ENCODE measurements around the gene USP24.

The USP24 gene

DNA sequence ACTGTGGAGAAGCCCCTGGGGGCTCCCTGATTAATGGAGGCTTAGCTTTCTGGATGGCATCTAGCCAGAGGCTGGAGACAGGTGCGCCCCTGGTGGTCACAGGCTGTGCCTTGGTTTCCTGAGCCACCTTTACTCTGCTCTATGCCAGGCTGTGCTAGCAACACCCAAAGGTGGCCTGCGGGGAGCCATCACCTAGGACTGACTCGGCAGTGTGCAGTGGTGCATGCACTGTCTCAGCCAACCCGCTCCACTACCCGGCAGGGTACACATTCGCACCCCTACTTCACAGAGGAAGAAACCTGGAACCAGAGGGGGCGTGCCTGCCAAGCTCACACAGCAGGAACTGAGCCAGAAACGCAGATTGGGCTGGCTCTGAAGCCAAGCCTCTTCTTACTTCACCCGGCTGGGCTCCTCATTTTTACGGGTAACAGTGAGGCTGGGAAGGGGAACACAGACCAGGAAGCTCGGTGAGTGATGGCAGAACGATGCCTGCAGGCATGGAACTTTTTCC, 151.0 kb downstream of the USP24 start:
- TF ChIP-seq, protein P1, sequence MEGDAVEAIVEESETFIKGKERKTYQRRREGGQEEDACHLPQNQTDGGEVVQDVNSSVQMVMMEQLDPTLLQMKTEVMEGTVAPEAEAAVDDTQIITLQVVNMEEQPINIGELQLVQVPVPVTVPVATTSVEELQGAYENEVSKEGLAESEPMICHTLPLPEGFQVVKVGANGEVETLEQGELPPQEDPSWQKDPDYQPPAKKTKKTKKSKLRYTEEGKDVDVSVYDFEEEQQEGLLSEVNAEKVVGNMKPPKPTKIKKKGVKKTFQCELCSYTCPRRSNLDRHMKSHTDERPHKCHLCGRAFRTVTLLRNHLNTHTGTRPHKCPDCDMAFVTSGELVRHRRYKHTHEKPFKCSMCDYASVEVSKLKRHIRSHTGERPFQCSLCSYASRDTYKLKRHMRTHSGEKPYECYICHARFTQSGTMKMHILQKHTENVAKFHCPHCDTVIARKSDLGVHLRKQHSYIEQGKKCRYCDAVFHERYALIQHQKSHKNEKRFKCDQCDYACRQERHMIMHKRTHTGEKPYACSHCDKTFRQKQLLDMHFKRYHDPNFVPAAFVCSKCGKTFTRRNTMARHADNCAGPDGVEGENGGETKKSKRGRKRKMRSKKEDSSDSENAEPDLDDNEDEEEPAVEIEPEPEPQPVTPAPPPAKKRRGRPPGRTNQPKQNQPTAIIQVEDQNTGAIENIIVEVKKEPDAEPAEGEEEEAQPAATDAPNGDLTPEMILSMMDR (IDR thresholded peaks at IDR 0.05), result 0 out of 2 replicates have a peak, but pooled peaks have one; percentile 24

DNA sequence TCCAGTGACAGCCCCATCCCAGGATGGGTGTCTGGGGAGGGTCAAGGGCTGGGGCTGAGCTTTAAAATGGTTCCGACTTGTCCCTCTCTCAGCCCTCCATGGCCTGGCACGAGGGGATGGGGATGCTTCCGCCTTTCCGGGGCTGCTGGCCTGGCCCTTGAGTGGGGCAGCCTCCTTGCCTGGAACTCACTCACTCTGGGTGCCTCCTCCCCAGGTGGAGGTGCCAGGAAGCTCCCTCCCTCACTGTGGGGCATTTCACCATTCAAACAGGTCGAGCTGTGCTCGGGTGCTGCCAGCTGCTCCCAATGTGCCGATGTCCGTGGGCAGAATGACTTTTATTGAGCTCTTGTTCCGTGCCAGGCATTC, 151.6 kb downstream of the USP24 start:
- TF ChIP-seq, protein P1 (IDR thresholded peaks at IDR 0.05), result no peak

DNA sequence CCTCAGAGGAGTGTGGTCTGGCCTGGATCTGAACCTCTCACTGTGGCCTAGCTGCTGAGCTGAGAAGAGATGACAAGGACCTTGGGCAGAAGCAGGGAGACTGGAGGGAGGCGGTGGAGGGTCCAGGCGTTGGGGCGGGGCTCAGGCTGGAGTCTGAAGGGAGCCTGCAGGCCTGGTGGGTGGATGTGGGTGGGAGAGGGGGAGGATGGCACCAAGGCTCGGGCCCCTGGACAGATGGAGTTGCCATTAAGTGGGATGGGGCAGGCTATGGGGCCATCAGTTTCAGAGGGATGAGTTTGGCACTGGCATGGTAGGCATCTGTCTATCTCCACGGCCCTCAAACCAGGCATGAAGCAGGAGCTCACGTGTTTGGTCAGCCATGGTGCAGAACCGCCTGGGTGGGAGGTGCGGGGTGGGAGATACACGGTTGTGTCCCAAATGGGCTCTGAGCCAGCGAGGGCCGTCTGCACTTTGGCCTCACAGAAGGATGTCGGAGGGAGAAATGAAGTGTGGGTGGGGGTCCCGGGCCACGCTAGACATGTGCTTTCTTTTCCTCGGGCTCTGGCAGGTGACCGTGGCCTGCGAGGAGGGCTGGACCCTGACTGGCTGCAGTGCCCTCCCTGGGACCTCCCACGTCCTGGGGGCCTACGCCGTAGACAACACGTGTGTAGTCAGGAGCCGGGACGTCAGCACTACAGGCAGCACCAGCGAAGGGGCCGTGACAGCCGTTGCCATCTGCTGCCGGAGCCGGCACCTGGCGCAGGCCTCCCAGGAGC, 152.2 kb downstream of the USP24 start:
- TF ChIP-seq, protein P1 (IDR thresholded peaks at IDR 0.05), result no peak

DNA sequence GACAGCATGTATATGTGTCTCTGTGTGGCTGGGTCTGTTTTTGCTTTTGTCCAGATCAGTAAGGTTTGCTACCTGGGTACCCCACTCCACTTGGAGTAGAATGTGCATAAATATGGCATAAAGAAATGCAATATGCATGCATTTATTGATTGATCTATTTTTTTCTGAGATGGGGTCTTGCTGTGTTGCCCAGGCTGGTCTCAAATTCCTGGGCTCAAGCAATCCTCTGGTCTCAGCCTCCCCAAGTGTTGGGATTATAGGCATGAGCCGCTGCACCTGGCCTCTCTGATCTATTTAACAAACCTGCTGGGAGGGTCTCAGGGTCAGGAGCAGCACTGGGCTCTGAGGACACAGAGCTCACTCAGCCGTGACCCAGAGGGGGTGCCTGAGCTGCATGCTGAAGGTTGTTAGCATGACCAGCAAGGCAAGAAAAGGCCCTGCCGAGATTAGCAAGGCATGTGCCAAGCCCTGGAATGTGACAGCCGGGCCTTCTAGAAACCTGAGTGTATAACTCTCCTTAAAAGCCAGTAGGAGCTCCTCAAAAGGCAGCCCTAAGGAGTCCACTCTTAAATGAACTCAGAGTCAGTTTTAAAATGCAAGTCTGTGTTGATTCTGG, 153.3 kb downstream of the USP24 start:
- TF ChIP-seq, protein P1 (IDR thresholded peaks at IDR 0.05), result no peak

DNA sequence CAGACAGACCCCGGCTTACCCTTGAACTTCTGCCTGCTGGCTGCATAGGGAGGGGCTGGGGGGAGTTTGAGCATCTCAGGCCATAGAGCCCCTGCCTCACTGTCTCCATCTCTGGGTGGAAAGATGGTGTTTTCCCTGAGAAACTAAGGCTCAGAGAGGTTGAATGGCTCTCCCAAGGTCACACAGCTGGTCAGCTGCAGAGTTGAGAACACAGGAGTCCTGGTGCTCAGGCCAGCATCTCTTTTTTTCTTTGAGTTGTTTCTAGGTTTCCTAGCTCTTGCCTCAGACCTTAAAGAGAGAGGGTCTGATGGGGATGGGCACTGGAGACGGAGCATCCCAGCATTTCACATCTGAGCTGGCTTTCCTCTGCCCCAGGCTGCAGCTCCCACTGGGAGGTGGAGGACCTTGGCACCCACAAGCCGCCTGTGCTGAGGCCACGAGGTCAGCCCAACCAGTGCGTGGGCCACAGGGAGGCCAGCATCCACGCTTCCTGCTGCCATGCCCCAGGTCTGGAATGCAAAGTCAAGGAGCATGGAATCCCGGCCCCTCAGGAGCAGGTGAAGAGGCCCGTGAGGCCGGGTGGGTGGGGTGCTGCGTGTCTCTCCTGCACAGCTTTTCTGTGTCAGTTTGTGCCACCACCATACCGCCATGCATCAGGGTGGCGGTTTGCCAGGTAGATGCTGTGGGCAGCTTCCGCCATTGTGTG, 154.0 kb downstream of the USP24 start:
- TF ChIP-seq, protein P1 (IDR thresholded peaks at IDR 0.05), result no peak

DNA sequence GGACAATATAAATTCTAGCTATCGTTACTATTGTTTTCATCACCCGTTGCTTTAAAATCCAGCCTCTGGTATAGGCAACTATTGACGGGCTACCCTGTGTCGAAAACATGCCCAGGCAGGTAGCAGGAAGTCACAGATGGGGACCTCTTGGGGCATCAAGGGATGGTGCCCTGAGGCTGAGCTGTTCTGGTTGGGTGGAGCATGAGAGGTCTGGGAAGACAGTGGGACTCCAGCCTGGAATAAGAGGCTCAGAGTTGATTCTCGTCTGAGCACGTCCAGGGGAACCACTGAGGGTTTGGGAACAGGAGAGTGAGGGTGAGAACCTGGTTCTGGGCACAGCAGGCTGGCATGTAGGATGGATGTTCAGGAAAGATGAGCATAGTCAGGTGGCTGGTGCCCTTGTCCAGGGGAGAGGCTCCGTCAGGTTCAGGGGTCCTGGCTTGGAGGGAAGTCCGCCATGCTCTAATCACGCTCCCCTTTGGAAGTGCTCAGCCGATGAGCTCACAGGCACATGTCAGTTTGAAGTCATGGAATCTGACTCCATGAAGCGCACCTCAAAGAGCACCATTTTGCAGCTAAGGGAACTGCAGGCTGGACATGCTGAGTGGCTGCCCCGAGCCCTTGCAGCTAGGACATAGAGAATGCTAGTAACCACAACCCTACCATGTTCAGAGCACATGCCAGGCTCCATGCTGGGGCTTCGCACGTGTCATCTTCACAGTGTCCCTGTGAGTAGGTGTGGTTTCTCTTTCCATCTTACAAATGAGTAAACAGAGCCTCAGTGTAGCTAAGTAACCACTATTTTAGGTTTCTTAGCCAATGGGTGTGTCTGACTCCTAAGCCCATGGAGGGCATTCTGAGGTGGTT, 154.8 kb downstream of the USP24 start:
- TF ChIP-seq, protein P1 (IDR thresholded peaks at IDR 0.05), result no peak

Data from LNCAP (cell line).